Measurements from ENCODE around the gene LMAN2L.

DNA sequence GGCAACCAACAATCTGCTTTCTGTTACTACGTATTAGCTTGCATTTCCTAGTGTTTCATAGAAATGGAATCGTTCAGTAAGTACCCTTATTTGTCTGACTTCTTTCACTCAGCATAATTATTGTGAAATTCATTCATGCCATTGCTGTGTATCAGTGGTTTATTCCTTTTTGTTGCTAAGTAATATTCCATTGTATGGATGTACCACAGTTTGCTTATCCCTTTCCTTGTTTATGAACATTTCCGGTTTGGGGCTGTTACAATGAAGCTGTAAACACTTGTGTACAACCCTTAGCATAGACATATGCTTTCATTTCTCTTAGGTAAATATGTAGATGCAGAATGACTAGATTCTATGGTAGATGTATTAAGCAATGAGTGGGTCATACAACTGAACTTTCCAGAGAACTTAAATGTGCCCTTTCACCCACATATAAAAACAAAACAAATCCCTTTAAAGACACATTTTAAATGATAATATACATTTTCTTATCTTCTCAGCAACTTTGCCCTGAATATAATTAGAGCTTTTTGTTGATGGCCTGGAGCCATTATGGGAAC, 75.4 kb downstream of the LMAN2L start:
- TF ChIP-seq, protein P1, sequence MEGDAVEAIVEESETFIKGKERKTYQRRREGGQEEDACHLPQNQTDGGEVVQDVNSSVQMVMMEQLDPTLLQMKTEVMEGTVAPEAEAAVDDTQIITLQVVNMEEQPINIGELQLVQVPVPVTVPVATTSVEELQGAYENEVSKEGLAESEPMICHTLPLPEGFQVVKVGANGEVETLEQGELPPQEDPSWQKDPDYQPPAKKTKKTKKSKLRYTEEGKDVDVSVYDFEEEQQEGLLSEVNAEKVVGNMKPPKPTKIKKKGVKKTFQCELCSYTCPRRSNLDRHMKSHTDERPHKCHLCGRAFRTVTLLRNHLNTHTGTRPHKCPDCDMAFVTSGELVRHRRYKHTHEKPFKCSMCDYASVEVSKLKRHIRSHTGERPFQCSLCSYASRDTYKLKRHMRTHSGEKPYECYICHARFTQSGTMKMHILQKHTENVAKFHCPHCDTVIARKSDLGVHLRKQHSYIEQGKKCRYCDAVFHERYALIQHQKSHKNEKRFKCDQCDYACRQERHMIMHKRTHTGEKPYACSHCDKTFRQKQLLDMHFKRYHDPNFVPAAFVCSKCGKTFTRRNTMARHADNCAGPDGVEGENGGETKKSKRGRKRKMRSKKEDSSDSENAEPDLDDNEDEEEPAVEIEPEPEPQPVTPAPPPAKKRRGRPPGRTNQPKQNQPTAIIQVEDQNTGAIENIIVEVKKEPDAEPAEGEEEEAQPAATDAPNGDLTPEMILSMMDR (IDR thresholded peaks at IDR 0.05; ENCODE audit: low read depth, low read length, missing input control), result no peak
- TF ChIP-seq, protein P2, sequence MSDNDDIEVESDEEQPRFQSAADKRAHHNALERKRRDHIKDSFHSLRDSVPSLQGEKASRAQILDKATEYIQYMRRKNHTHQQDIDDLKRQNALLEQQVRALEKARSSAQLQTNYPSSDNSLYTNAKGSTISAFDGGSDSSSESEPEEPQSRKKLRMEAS (IDR thresholded peaks at IDR 0.05), result no peak
- no peak for TF ChIP-seq YY1 (IDR thresholded peaks at IDR 0.05)
- TF ChIP-seq, protein P3, sequence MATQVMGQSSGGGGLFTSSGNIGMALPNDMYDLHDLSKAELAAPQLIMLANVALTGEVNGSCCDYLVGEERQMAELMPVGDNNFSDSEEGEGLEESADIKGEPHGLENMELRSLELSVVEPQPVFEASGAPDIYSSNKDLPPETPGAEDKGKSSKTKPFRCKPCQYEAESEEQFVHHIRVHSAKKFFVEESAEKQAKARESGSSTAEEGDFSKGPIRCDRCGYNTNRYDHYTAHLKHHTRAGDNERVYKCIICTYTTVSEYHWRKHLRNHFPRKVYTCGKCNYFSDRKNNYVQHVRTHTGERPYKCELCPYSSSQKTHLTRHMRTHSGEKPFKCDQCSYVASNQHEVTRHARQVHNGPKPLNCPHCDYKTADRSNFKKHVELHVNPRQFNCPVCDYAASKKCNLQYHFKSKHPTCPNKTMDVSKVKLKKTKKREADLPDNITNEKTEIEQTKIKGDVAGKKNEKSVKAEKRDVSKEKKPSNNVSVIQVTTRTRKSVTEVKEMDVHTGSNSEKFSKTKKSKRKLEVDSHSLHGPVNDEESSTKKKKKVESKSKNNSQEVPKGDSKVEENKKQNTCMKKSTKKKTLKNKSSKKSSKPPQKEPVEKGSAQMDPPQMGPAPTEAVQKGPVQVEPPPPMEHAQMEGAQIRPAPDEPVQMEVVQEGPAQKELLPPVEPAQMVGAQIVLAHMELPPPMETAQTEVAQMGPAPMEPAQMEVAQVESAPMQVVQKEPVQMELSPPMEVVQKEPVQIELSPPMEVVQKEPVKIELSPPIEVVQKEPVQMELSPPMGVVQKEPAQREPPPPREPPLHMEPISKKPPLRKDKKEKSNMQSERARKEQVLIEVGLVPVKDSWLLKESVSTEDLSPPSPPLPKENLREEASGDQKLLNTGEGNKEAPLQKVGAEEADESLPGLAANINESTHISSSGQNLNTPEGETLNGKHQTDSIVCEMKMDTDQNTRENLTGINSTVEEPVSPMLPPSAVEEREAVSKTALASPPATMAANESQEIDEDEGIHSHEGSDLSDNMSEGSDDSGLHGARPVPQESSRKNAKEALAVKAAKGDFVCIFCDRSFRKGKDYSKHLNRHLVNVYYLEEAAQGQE (IDR thresholded peaks at IDR 0.05), result no peak
- no peak for TF ChIP-seq RAD21 (IDR thresholded peaks at IDR 0.05)
- TF ChIP-seq, protein P4, sequence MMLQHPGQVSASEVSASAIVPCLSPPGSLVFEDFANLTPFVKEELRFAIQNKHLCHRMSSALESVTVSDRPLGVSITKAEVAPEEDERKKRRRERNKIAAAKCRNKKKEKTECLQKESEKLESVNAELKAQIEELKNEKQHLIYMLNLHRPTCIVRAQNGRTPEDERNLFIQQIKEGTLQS (IDR thresholded peaks at IDR 0.05), result no peak
- no peak for TF ChIP-seq TAF1 (conservative IDR thresholded peaks at IDR 0.05)
- no peak for TF ChIP-seq SP1 (IDR thresholded peaks at IDR 0.05)
- TF ChIP-seq, protein P5, sequence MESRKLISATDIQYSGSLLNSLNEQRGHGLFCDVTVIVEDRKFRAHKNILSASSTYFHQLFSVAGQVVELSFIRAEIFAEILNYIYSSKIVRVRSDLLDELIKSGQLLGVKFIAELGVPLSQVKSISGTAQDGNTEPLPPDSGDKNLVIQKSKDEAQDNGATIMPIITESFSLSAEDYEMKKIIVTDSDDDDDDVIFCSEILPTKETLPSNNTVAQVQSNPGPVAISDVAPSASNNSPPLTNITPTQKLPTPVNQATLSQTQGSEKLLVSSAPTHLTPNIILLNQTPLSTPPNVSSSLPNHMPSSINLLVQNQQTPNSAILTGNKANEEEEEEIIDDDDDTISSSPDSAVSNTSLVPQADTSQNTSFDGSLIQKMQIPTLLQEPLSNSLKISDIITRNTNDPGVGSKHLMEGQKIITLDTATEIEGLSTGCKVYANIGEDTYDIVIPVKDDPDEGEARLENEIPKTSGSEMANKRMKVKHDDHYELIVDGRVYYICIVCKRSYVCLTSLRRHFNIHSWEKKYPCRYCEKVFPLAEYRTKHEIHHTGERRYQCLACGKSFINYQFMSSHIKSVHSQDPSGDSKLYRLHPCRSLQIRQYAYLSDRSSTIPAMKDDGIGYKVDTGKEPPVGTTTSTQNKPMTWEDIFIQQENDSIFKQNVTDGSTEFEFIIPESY (IDR thresholded peaks at IDR 0.05), result no peak
- no peak for TF ChIP-seq HNF4G (IDR thresholded peaks at IDR 0.05)
- no peak for TF ChIP-seq HNF4A (conservative IDR thresholded peaks at IDR 0.05)
- TF ChIP-seq EGR1 (IDR thresholded peaks at IDR 0.05; ENCODE audit: low read depth in 2 of 2), result no peak
- no peak for TF ChIP-seq RXRA (IDR thresholded peaks at IDR 0.05)
- no peak for TF ChIP-seq GABPA (IDR thresholded peaks at IDR 0.05 in 1 of 2, conservative IDR thresholded peaks at IDR 0.05 in 1 of 2)
